Pancreas (tissue), 10 donors: ENCODE data around the gene AMBP. TPM values are rescaled to one million over a fixed set of nuclear protein-coding genes. Genes with fewer than 3 reads are reported as not detected.

ENCODE experiments used
- ATAC-seq, 4 donors: fragments of 200-7000 bp; cut with Tn5 transposase; one replicate each; pipeline versions ENCODE4 v1.8.0 to v1.9.1; 2020; ENCODE audit warnings: mild to moderate bottlenecking in 4 of 4, moderate library complexity in 4 of 4
- DNase-seq, 6 donors: peaks; one replicate each; pipeline ENCODE4 v3.0.0-alpha.2; 2020
- FAIRE-seq: peaks from 2 replicates; lab custom pipeline; 2012; peaks lifted over from hg19 to GRCh38; lab: Jason Lieb, UNC
- H3K27ac ChIP-seq, 4 donors: fragments of 200-600 bp; sonication (generic); 1 replicate in 3 of 4; 2 replicates in 1 of 4; pipeline versions ENCODE4 v1.5.0 to v1.8.0; 2020
- H3K27me3 ChIP-seq, 4 donors: fragments of 200-600 bp; one replicate each; pipeline ENCODE4 v1.8.0; 2021
- H3K36me3 ChIP-seq, 3 donors: fragments of 200-600 bp; sonication (generic) in 1 of 3; one replicate each; pipeline versions ENCODE4 v1.5.0 to v1.8.0; 2020 to 2021
- H3K4me1 ChIP-seq, 3 donors: fragments of 200-600 bp; one replicate each; pipeline ENCODE4 v1.8.0; 2021
- H3K4me3 ChIP-seq, 4 donors: fragments of 200-600 bp; sonication (generic) in 2 of 4; one replicate each; pipeline versions ENCODE4 v1.5.0 to v1.8.0; 2020 to 2021
- H3K9me3 ChIP-seq, 4 donors: fragments of 200-600 bp; one replicate each; pipeline ENCODE4 v1.8.0; 2021
- WGBS, 2 donors: extraction: QIAGEN DNeasy Blood & Tissue Kit; methylation state at CpG; one replicate each; pipeline ENCODE4 v1.1.7; 2013; 5-methylcytosine and 5-hydroxymethylcytosine counted together
- intact Hi-C, 3 donors: fragments of 100-400 bp; cut with DNase I; formaldehyde crosslinking; loops; one replicate each; pipeline versions ENCODE4 v1.11.1 to v1.14.2; 2022
- polyA plus RNA-seq, 2 donors: library from polyadenylated mRNA; stranded (reverse); fragments of 200-250 nt; gene quantifications; one replicate each; pipeline ENCODE4 v1.2.3, GENCODE V29; 2013
- total RNA-seq, 6 donors: library from RNA; stranded (reverse); fragmentation: NEBNext Ultra II Directional in 4 of 6; extraction: Animal tissue kit (Norgen Biotek cat#: 25700) in 4 of 6; gene quantifications; one replicate each; pipeline versions ENCODE4 v1.2.1 to v1.2.4, GENCODE V29; 2021 to 2023
- TF ChIP-seq, protein P1 (sequence below), 4 donors: fragments of 200-600 bp; sonication (generic) in 3 of 4; IDR thresholded peaks; one replicate each; pipeline versions ENCODE4 v1.5.0 to v1.8.0; 2021; ENCODE audit warnings: antibody characterized with exemption in 4 of 4
- donor health status: healthy with polysubstance abuse.
- donor health status: DM: no; HTN: no; CAD: no; lungs with moderate emphysema.
- donor health status: DM: no; HTN: no; CAD: no.
- donor health status: control.
- donor health status: control.
- donor health status: Bipolar disorder and iron deficiency.
- donor health status: DM: yes; HTN: yes; CAD: no.
- donor health status: DM: no; HTN: no; CAD: no.
- donor health status: DM: no; HTN: no; CAD: no.
- donor health status: DM: yes; HTN: yes; CAD: no.

AMBP gene
- total and polyA plus RNA-seq, 8 donors = 62.7 to 370 (median 102) TPM

DNA sequence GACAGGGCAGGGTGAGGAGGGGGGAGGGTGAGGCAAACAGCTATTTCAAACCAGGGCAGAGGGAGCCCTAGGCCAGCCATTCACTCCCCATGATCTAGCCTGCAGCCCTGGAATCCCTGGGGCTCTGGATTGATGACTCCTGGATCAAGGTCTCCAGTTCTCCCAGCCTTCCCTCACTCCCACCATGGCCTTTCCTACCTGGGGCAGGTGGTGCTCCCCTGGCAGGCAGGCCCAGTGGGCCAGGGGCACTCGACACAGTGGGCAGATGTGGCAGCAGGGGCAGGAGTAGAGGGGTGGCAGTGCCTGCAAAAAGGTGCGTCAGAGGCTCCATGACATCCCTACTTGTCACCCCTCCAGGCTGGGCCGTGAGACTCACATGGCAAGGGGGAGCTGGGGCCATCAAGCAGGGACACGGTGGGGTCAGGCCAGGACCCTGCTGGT lies 15.0 kb upstream of the AMBP start:
- Histone ChIP-seq H3K27me3 (no peaks in the 10 kb centered on the region), H3K4me3 (no peak overlapping the region), H3K9me3 (no peaks in the 10 kb centered on the region), H3K27ac (no peak overlapping the region), H3K4me1 (no peaks in the 10 kb centered on the region), H3K36me3 (peaks cover 0 to 37% (median 7%) of the 10 kb centered on the region in 3 donors)
- TF ChIP-seq, protein P1, sequence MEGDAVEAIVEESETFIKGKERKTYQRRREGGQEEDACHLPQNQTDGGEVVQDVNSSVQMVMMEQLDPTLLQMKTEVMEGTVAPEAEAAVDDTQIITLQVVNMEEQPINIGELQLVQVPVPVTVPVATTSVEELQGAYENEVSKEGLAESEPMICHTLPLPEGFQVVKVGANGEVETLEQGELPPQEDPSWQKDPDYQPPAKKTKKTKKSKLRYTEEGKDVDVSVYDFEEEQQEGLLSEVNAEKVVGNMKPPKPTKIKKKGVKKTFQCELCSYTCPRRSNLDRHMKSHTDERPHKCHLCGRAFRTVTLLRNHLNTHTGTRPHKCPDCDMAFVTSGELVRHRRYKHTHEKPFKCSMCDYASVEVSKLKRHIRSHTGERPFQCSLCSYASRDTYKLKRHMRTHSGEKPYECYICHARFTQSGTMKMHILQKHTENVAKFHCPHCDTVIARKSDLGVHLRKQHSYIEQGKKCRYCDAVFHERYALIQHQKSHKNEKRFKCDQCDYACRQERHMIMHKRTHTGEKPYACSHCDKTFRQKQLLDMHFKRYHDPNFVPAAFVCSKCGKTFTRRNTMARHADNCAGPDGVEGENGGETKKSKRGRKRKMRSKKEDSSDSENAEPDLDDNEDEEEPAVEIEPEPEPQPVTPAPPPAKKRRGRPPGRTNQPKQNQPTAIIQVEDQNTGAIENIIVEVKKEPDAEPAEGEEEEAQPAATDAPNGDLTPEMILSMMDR (IDR thresholded peaks at IDR 0.05) = no peak
- ATAC-seq (no peak), FAIRE-seq (no peak), DNase-seq (no peak)
- intact Hi-C loops = no loop called here
- 82 to 84% methylated on average over 4 of the region's 4 CpGs for WGBS, 2 donors

DNA sequence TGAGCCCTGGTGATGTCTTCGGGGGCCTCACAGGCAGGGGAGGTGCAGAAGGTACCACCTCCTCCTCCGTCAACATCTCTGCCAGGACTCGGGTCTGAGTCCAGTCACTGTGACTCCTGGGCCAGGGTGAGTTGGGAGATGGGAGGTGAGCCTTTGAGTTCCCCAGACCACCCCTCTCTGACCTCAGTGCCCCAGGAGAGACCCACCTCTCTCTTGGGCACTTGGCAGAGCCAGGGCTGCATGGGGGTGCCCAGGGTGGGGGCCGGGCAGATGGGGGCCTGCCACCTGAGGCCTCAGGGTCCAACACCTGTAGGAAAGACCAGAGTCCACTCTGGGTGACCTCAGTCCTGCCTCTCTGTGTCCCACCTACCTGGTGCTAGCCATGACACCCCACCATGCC lies 14.2 kb upstream of the AMBP start:
- intact Hi-C loops = no loop called here
- 84 to 96% methylated on average over 4 of the region's 4 CpGs for WGBS, 2 donors

DNA sequence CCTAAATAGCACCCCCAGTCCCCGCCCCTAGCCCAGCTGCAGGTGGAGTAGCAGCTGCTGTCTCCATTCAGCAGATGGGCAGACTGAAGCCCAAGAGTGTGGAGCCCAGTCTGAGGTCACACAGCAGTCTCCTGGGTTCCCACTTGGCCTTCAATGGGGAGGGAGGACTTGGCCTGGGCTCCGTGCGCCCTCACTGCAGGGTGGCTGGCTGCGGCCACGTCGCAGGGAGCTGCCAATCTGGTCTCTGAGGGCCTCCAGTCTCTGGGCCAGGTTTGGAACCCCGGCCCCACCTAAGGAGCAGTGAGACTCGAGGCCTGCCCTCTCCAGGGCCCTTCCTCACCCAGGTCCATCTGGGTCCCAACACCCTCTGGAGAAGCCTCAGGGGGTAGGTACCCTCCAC lies 13.6 kb upstream of the AMBP start:
- no peaks in the 10 kb centered on the region for H3K9me3 ChIP-seq
- no peaks in the 10 kb centered on the region for H3K27me3 ChIP-seq
- TF ChIP-seq, protein P1 (IDR thresholded peaks at IDR 0.05) = no peak
- no peaks in the 10 kb centered on the region for H3K4me1 ChIP-seq
- intact Hi-C loops = no loop called here
- DNase-seq (peak in 3 of 6 donors; percentile 1 to 50 (median 10)), ATAC-seq (no peak), FAIRE-seq (no peak)
- H3K36me3 ChIP-seq = peaks cover 0 to 37% (median 7%) of the 10 kb centered on the region in 3 donors
- no peak overlapping the region for H3K27ac ChIP-seq
- 89 to 92% methylated on average over 8 of the region's 8 CpGs for WGBS, 2 donors
- no peak overlapping the region for H3K4me3 ChIP-seq

More for the DNA sequence above, 14.2 kb upstream of the AMBP start:
- Histone ChIP-seq H3K27ac (no peak overlapping the region), H3K36me3 (peaks cover 0 to 37% (median 7%) of the 10 kb centered on the region in 3 donors), H3K9me3 (no peaks in the 10 kb centered on the region), H3K27me3 (no peaks in the 10 kb centered on the region), H3K4me3 (no peak overlapping the region), H3K4me1 (no peaks in the 10 kb centered on the region)
- ATAC-seq = no peak
- peak in 2 of 6 donors; percentile 1 to 46 for DNase-seq
- TF ChIP-seq, protein P1 (IDR thresholded peaks at IDR 0.05) = no peak
- no peak for FAIRE-seq

DNA sequence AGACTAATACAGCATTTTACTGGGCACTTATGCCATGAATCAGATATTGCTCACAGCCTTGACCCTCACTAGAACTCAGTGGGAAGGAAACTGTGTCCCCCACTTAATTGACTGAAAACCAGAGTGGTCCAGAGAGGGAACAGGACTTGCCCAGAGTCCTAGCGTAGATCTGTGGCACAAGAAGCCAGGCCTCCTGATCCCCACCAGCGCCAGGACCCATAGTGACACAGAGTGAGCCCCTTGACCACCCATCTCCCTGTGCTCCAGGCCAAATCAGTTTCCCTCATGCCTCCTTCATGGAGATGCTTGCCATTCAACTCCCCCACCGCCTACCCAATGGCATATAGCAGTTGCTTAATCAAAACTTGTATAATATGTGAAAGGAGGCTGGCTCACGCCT lies 12.7 kb upstream of the AMBP start:
- Histone ChIP-seq H3K9me3 (no peaks in the 10 kb centered on the region), H3K27ac (no peak overlapping the region), H3K4me1 (no peaks in the 10 kb centered on the region), H3K4me3 (no peak overlapping the region), H3K36me3 (peaks cover 0 to 34% (median 7%) of the 10 kb centered on the region in 3 donors), H3K27me3 (no peaks in the 10 kb centered on the region)
- ATAC-seq (no peak), FAIRE-seq (no peak), DNase-seq (peak in 1 of 6 donors; percentile 1)
- 95 to 96% methylated on average over 4 of the region's 4 CpGs for WGBS, 2 donors
- intact Hi-C loops = no loop called here
- TF ChIP-seq, protein P1 (IDR thresholded peaks at IDR 0.05) = no peak

DNA sequence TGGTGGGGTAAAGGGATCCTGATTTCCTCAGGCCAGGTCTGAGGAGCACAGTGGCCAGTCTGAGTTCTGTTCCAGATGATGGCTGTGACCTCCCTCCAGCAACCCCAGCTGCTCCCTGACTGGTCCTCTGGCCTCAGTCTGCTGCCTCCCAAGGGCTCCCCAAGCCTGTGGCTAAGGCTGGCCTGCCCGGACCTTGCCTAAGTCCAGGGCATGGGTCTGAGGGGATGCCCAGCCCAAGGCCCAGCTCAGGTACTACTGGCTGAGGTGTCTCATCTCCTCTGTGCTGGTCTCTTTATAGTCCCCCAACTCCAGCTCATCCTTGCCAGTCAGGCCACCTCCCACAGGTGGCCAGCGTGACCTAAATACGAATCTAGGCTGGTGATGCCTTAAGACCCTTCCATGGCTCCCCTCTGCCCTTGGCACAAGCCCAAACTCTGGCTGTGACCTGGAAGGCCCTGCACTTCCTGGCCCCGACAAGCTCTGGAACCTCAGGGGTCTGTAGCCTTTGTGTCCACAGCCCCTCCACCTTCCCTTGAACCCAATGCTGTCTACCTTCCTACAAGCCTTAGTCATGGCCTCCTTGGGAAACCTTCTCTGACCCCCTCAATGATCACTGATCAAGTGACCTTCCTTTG lies 11.2 kb upstream of the AMBP start:
- ATAC-seq (peak in 3 of 4 donors; percentile 13 to 18 (median 14)), DNase-seq (peak in 1 of 6 donors; percentile 25), FAIRE-seq (no peak)
- 76 to 83% methylated on average over 4 of the region's 4 CpGs for WGBS, 2 donors
- Histone ChIP-seq H3K4me1 (no peaks in the 10 kb centered on the region), H3K27ac (no peak overlapping the region), H3K4me3 (no peak overlapping the region), H3K36me3 (peaks cover 0 to 20% (median 3%) of the 10 kb centered on the region in 3 donors), H3K9me3 (no peaks in the 10 kb centered on the region), H3K27me3 (no peaks in the 10 kb centered on the region)
- TF ChIP-seq, protein P1 (IDR thresholded peaks at IDR 0.05) = no peak
- intact Hi-C loops = no loop called here
